HFF-Myc (cell line): ENCODE measurements around the gene PRKAG2.

Experiments used
- DNase-seq: peaks from one replicate; pipeline ENCODE4 v3.0.0-alpha.2; 2011; ENCODE audit warnings: low read depth; ENCODE audit errors: extremely low read depth
- H3K4me3 ChIP-seq: replicated peaks from 2 replicates; pipeline ENCODE4 v1.5.1; 2011; ENCODE audit warnings: low read depth, mild to moderate bottlenecking, control low read depth, low read length
- CTCF ChIP-seq: IDR thresholded peaks from 2 replicates; pipeline ENCODE4 v1.5.1; 2012; ENCODE audit warnings: mild to moderate bottlenecking, low read depth, low read length, control low read depth; ENCODE audit errors: missing control alignments

The PRKAG2 gene

GRCh38 chr7:151508991-151509390 is 367.9 kb downstream of the PRKAG2 start:
- DNase-seq = no peak
- no peak overlapping the region for H3K4me3 ChIP-seq
- no peak for TF ChIP-seq CTCF

- no peak for DNase-seq
- no peak for TF ChIP-seq CTCF
- H3K4me3 ChIP-seq = no peak overlapping the region
These were observed 369.1 kb downstream of the PRKAG2 start for GRCh38 chr7:151507806-151508205.

- no peak for TF ChIP-seq CTCF
- DNase-seq = no peak
These were observed 370.0 kb downstream of the PRKAG2 start for GRCh38 chr7:151506901-151507382.

More at GRCh38 chr7:151506901-151507382, 370.0 kb downstream of the PRKAG2 start:
- H3K4me3 ChIP-seq = no peak overlapping the region
